Memory B cell (primary cell): ENCODE results near the gene GOSR2.
A peak's percentile ranks its signal among the peaks of the same experiment; 100 is the strongest.
"Not testable (repeated sequence)": the region's sequence is repeated elsewhere in the genome, so short reads cannot be mapped to it uniquely, and the experiment has no call there.

Source experiments
- ATAC-seq: fragments of 150-1000 bp; cut with Tn5 transposase; 2 replicates; pipeline ENCODE4 v1.10.0; 2021; ENCODE audit warnings: low read depth, mild to moderate bottlenecking, moderate library complexity
- DNase-seq, 2 donors: peaks; one replicate each; pipeline ENCODE4 v3.0.0; 2022; ENCODE audit warnings: low spot score in 2 of 2
- H3K27ac Mint-ChIP-seq: one replicate; pipeline ENCODE4 v1.8.0; 2022; ENCODE audit warnings: mild to moderate bottlenecking, moderate library complexity, mixed read lengths
- H3K27me3 Mint-ChIP-seq: one replicate; pipeline ENCODE4 v1.8.0; 2022; ENCODE audit warnings: mixed read lengths
- H3K36me3 Mint-ChIP-seq: one replicate; pipeline ENCODE4 v1.8.0; 2022; ENCODE audit warnings: mild to moderate bottlenecking, mixed read lengths
- H3K4me1 Mint-ChIP-seq: one replicate; pipeline ENCODE4 v1.8.0; 2022; ENCODE audit warnings: mixed read lengths
- H3K4me3 Mint-ChIP-seq: one replicate; pipeline ENCODE4 v1.8.0; 2022; ENCODE audit warnings: mild to moderate bottlenecking, moderate library complexity, mixed read lengths
- H3K9me3 Mint-ChIP-seq: one replicate; pipeline ENCODE4 v1.8.0; 2022; ENCODE audit warnings: mixed read lengths

GOSR2 gene

DNA sequence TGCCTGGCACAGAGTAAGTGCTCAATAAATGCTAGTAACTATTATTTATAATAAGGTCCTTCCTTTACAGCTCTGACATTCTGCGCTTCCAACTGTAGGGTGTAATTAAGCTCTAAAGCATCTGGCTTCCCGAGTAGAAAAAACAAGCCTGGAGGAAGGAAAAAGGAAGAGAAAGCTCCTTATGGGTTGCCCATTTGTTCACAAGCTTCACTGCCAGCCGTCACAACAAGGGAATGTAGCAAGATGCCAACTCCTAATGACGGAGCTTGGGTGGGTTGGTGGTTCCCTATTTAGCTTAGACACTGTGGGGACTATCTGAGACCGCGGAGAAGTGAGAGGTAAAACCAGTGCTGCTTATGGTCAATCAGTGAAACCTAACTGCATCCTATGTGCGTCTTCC is 63.4 kb downstream of the GOSR2 start:
- Mint-ChIP-seq H3K4me1 (peaks cover 5% of the 10 kb centered on the region), H3K27me3 (no peaks in the 10 kb centered on the region), H3K9me3 (no peaks in the 10 kb centered on the region), H3K4me3 (no peak overlapping the region), H3K27ac (no peak overlapping the region), H3K36me3 (peaks cover 8% of the 10 kb centered on the region)
- DNase-seq, result no peak
- no peak for ATAC-seq

DNA sequence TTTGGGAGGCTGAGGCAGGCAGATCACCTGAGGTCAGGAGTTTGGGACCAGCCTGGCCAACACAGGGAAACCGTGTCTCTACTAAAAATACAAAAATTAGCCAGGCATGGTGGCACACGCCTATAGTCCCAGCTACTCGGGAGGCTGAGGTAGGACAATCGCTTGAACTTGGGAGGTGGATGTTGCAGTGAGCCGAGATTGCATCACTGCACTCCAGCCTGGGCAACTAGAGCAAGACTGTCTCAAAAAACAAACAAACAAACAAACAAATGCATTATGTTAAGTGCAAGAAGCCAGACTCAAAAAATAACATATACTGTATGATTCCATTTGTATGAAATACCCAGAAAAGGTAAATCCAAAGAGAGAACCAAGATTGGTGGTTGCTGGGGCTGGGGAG is 65.0 kb downstream of the GOSR2 start:
- not testable (repeated sequence) for H3K27me3 Mint-ChIP-seq, DNase-seq, H3K36me3 Mint-ChIP-seq, H3K4me1 Mint-ChIP-seq, H3K27ac Mint-ChIP-seq, H3K4me3 Mint-ChIP-seq, ATAC-seq, H3K9me3 Mint-ChIP-seq

DNA sequence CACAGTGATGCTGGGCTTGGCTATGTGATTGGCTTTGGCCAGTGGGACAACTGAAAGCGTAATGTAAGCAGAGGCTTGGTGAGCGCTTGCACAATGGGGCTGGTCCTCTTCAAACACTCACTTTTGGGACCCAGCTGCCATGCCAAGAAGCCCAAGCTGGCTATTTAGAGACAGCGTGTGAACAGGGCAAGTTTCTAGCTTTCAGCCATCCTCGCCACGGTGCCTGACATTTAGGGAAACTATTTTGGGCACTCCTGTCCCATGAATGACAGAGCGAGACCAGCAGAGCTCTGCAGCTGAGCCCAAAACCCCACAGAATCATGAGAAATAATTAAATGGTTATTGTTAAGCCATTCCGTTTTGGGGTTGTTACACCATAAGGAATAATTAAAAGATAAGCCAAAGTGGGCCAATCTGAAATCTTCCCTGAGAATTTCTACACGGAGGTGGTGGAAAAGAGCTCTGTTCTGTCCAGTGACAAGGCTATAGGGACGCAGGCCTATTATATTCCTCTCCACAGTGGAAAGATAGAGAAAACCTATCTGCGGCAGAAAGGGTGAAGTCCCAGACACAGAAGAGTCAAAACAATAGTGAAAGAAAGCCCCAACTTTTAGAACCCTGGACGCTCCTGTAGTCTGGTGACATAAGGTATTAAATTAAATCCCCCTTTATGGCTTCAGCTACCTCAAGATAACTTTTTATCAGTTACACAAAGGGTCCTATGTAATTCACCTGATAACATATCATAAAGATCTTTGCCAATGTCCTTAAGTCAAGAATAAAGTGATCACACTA is 66.9 kb downstream of the GOSR2 start:
- Mint-ChIP-seq H3K36me3 (peaks cover 3% of the 10 kb centered on the region), H3K9me3 (no peaks in the 10 kb centered on the region), H3K27ac (no peak overlapping the region), H3K4me3 (no peak overlapping the region), H3K4me1 (peaks cover 2% of the 10 kb centered on the region), H3K27me3 (no peaks in the 10 kb centered on the region)
- ATAC-seq (no peak), DNase-seq (no peak)

DNA sequence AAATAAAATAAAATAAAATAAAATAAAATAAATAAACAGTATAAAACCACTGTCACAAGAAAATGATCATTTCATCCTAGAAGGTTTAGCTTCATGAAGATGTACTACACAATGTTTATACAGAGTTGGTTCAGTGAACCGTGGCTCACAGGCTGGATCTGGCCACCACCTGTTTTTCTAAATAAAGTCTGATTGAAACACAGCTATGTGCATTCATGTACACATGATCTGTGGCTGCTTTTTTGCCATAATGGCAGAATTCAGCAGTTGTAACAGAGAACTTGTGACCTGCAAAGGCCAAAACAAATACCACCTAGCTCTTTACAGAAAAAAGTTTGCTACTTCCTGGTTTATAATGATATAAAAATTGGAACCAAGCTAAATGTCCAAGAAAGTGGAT is 68.7 kb downstream of the GOSR2 start:
- Mint-ChIP-seq H3K4me3 (no peak overlapping the region), H3K27ac (no peak overlapping the region), H3K36me3 (peaks cover 1% of the 10 kb centered on the region), H3K4me1 (peaks cover 2% of the 10 kb centered on the region), H3K9me3 (no peaks in the 10 kb centered on the region), H3K27me3 (no peaks in the 10 kb centered on the region)
- ATAC-seq, result peak; percentile 80
- DNase-seq, result no peak
